ENCODE data around the gene RAB34. TPM values are rescaled to one million over a fixed set of nuclear protein-coding genes. Genes with fewer than 3 reads are reported as not detected.
A peak's percentile ranks its signal among the peaks of the same experiment; 100 is the strongest.

Gene RAB34
- total and polyA plus RNA-seq, 9 of the 15 experiments (the other 6 are each of a cell fraction or from before 2014, with no cell fraction given) = 0.07 to 3.8 (median 0.46) TPM; not detected in 1

GRCh38 chr17:28711723-28712031 lies 6.0 kb downstream of the RAB34 start, which contains the start of gene PROCA1 (continued):
- TF ChIP-seq KLF13 (tag; IDR thresholded peaks at IDR 0.05; ENCODE audit: borderline replicate concordance, low read depth) (no peak), EP400 (IDR thresholded peaks at IDR 0.05) (no peak), SNIP1 (IDR thresholded peaks at IDR 0.05; ENCODE audit: low read depth) (no peak), SMARCA4 (IDR thresholded peaks at IDR 0.05) (no peak), SOX6 (IDR thresholded peaks at IDR 0.05) (no peak), PTTG1 (tag; IDR thresholded peaks at IDR 0.05; ENCODE audit: low read depth) (no peak), NFIX (CRISPR knock-in tag; IDR thresholded peaks at IDR 0.05; ENCODE audit: low read depth) (no peak), SNAPC5 (CRISPR knock-in tag; IDR thresholded peaks at IDR 0.05) (no peak), ATF1 (CRISPR knock-in tag; IDR thresholded peaks at IDR 0.05) (no peak), ATF1 (tag; IDR thresholded peaks at IDR 0.05) (peak; percentile 65), ZNF561 (CRISPR knock-in tag; conservative IDR thresholded peaks at IDR 0.05) (no peak), FOXA1 (IDR thresholded peaks at IDR 0.05; ENCODE audit: borderline replicate concordance) (no peak), BRD4 (IDR thresholded peaks at IDR 0.05) (no peak), POLR2A (conservative IDR thresholded peaks at IDR 0.05) (no peak), REST (IDR thresholded peaks at IDR 0.05; ENCODE audit: borderline replicate concordance) (no peak; the same call in 1 of the 2 replicates), REST (CRISPR knock-in tag; IDR thresholded peaks at IDR 0.05; ENCODE audit: low read depth) (no peak; the same call in 1 of the 2 replicates), RBFOX2 (IDR thresholded peaks at IDR 0.05; ENCODE audit: low read depth, low read length) (no peak), ESRRA (IDR thresholded peaks at IDR 0.05; ENCODE audit: borderline replicate concordance, low read depth) (no peak; the same call in 1 of the 2 replicates), ZBTB2 (IDR thresholded peaks at IDR 0.05) (0 out of 2 replicates have a peak, but pooled peaks have one; percentile 45), OTX1 (CRISPR knock-in tag; IDR thresholded peaks at IDR 0.05) (no peak), ZNF717 (CRISPR knock-in tag; IDR thresholded peaks at IDR 0.05) (no peak), MAZ (CRISPR knock-in tag; conservative IDR thresholded peaks at IDR 0.05 in 1 of 2, IDR thresholded peaks at IDR 0.05 in 1 of 2) (peak in 1 of 2 experiments; percentile 8; a peak in 2 of 4 replicates), CCAR2 (IDR thresholded peaks at IDR 0.05; ENCODE audit: low read depth, low read length) (no peak), BCOR (IDR thresholded peaks at IDR 0.05) (peak; percentile 22; the same call in 1 of the 2 replicates), ZNF239 (CRISPR knock-in tag; IDR thresholded peaks at IDR 0.05) (no peak)
